Activated naive CD4-positive, alpha-beta T cell treated with Interleukin-2 at 50 U/mL for 16 hours (primary cell): ENCODE data around the gene KIAA0753.
A peak's percentile ranks its signal among the peaks of the same experiment; 100 is the strongest.

Experiments
- DNase-seq: peaks from one replicate; pipeline ENCODE4 v3.0.0-alpha.2; 2020

Gene KIAA0753

DNA sequence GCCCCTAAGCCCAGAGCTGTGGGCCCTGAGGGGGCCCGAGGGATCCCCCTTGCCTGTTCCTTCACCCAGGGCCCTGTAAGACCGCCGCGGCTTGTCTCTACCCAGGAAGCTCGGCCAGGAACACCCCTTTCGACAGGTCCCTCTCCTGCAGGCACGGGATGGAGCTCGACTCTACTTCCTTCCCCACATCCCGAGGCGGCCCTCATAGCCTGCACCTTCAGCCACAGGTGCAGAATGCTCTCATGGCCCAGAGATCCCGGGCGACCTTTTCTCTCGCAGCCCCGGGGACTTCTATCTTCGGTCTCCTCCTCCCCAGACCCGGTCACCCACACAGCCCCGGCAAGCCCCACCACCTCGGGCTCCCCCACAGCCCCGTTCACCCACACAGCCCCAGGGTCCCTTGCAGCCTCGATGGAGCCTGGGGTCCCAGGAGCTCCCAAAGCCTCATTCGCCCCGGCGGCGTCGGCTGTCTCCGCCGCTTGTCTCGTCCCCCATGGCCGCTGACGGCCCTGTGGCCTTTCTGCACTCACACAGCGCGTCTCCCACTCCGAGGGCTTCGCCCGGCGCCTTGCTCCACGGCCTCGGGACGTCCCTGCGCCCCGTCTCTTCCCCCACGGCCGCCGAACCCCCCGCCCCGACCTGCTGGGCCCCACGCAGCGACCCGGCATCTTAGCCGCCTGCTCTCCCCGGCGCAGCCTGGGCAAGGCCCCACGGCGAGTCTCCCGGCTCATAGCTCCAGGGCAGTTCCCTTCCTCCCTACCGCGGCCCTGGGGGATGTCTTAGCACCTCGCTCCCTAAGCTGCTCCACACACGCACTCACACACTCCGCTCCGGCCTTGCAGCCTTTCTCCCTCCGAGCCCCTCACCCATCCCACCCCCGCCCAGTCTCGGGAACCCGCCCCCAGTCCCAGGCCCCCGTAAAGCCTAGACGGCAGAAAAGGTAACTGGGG is 650 bp downstream of the KIAA0753 start:
- peak; percentile 47 for DNase-seq

DNA sequence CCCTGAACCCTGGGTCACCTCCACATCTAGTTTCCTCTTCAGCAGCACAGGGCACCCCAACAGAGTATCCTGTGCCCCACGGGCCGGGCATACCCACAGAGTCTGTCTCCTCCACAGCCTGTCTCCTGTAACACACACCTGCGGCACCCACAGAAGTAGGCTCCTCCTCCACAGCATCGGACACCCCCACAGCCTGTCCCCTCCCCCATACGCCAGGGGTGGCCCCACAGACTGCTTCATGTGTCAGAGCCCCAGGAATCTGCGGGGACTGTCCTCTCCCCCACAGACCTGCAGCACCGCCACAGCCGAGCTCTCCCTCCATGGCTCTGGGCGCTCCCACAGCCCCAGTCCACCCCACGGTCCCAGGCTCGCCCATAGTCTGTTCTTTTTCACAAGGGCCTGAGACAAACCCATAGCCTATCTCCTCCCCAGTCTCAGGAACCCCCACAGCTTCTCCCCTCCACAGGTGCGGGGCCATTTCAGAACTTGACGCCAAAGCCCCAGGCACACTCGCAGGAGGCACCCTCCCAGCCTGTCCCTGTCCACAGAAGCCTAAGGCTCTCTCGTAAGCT is 1.4 kb downstream of the KIAA0753 start:
- DNase-seq = no peak

DNA sequence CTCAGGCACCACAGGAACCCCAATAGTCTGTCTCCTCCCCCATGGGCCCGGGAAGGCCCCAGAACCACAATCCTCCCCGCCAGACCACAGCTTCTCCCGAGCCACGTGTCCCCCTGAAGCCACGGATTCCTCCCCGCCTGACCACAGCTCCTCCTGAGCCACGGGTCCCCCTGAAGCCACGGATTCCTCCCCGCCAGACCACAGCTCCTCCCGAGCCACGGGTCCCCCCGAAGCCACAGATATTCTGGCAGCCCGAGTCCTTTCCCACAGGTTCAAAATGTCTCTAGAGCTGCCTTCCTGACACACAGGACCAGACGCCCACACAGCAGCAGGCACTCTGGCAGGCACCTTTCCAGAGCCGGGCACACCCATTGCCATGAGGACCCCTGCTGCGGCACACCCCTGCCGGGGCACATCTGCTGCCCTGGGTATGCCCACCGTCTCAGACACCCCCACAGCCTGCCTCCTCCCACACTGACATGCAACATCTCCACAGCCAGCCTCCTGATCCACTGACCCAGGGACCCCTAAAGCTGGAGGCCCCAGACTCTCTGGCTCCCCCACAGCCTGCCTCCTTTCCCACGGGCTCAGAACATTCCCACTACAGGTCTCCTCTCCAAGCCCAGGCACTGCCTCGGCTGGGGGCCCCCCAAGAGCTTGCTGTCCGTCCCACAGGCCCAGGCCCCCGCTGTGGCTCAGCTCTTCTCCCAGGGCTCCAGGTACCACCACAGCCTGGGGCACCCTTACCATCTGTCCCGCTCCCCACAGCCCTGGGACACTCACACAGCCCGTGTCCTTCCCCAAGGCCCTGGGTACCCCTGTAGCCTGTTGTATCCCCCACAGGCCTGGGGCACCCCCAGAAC is 2.2 kb downstream of the KIAA0753 start:
- no peak for DNase-seq

DNA sequence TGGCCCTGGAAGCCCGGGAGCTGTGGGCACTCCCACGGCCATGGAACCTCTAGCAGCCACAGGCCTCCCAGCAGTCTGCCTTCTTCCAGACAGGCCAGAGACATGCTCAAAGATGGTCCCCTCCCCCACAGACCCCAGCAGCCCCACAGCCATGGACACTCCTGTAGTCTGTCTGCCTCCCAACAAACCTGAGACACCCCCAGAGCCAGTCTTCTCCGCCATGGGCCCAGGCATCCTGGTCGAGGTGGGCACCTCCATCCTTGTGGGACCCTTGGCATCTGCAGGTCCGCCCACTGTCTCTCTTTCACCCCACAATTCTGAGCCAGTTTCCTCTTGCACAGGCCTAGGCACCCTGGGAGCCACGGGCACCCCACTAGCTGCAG is 3.1 kb downstream of the KIAA0753 start:
- no peak for DNase-seq

DNA sequence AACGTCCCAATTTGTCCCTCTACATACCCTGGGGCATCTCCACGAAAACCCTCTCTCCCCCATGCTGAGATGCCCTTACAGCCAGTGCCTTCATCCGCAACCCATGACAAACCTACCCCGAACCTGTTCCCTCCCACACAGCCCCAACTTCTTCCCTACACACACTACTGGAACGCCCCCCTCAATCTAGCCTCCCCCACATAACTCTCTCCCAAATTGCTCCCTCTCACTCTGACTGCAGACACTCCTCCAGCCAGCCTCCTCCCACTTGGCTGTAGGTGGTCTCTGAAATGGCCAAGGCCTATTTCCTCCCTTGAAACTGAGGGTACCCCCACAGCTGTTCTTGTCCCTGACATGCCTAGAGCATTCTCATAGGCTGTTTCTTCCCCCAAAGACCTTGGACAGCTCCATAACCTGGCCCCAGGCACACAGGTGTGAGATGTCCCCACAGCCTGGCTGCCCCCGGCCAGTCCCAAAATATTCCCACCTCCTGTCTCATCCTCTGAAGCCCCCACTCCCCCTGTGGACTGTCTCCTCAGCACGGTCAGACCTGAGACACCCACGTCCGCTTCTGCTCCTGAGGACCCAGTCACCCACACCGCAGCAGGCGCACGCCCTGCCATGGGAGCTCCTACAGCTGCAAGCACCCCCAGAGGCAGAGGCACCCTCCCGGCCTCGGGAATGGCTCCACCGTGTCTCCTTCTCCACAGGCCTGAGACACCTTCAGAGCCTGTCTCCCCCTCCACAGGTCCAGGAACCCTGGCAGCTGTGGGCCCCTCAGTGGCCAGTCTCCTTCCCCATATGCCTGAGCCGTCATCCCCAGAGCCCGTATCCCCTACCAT is 3.7 kb downstream of the KIAA0753 start:
- no peak for DNase-seq

DNA sequence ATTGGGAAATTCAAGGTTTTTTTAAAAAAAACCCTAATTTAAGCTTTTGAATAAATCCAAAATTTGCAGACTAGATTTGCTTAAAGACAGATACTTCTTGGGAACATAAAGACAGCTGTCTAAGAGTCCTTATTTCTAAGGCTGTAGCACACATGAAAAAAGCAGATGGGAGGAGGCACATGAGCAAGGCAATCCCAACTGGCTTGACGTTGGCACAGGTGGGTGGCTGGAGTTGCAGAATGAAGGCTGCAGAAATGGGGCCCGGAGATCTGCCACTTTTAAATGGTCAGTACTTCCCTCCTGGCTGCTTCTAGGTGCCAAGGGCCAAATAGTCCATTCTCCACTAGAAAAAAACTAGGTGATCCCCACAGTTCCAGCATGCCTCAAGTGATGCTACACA is 4.4 kb downstream of the KIAA0753 start:
- no peak for DNase-seq

DNA sequence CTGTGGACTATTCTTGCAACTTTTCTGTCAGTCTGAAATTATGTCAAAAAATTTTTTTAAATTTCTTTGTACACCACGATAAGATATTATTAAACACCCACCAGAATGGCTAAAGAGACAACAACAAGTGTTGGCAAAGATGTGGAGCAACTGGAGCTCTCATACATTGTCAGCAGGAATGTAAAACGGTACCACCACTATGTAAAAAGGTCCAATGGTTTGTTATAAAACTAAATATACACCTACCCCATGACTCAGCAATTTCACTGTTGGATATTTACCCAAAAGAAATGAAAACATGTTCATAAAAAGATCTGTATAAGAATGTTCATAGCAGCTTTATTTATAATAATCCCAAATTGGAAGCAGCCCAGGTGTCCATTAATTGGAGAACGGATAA is 7.2 kb downstream of the KIAA0753 start:
- DNase-seq = no peak

DNA sequence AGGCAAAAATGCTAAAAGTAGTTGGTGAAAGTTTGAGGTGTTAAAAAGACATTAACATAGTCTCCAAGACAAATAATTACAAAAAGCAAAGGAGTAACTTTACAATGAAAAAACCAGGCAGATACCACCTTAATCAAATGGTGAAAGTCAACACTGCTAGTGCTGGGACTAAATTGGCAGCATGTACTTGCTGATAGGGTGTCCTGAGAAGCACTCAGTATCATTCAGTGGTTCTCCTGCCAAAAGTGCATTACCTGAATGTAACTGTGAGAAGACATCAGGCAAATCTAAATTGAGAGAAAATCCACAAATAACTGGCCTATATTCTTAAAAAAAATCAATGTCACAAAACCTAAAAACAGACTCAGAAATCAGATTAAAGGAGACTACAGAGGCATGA is 8.0 kb downstream of the KIAA0753 start:
- no peak for DNase-seq

DNA sequence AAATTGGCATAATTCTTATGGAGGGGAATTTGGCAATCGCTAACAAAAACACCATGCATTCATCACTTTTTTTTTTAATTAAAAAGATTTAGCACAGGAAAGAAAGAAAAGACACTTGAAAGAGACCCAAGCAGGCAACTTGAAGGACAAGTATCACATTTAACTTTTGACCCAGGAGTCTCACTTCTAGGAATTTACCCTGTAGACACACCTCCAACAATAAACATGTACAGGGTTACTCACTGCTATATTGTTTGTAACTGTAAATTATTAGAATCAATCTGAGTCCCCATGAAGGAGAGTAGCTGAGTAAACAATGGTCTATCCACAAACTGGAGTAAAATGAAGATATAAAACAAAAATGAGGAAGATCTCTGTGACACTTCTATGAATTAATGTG is 10.1 kb downstream of the KIAA0753 start:
- DNase-seq = no peak

DNA sequence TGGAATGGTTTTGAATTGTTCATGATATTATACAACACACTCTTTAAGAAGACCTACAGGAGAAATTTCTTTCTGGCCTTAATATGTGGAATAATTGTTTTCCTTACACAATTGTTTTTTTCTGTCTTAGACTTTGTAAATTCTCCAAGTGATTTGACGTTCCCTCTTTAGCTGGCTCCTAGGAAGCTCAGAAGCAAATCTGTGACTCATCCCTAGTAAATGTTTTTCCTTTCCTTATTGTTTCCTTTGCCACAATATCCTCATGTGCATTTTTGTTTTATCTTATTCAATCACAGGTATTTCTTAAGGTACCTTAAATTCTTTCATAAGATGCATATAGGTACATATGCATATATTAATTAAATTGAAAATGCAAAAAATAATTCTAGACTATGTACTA is 13.5 kb downstream of the KIAA0753 start:
- no peak for DNase-seq

DNA sequence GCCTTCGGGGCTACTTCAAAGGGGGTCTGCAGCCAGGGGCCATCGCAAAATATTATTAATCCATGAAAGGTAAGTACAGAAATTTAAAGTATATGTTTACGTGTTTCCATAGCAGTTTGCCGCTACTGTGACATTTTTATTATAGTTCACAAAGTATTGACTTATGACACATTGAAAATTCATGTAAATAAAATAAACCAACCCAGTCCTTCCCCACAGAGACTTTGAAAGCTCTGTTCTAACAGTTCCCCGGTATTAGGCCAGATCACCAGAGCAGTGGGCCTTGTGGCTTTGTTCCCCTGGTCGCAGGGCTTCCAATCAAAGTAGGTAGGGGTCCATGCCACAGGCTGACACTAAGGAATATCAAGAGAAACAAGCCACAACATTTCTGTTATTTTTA is 13.9 kb downstream of the KIAA0753 start:
- no peak for DNase-seq

DNA sequence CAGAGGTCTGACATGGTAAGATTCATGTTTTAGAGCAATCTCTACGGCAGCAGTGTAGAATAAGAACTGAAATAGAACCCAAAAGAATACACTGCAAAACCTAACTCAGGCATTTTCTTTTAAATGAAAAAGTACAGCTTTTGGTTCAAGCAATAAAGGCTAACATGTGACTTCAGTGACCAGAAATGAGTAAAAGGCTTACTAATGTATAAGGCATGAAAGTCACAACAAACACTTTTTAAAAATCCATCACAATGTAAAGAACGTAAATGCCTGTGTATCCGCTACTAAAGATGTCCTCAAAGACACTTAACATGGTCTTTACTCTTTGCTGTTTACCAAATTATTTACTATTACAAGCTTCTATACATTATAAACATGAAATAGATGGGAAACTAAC is 16.6 kb downstream of the KIAA0753 start:
- DNase-seq = no peak

DNA sequence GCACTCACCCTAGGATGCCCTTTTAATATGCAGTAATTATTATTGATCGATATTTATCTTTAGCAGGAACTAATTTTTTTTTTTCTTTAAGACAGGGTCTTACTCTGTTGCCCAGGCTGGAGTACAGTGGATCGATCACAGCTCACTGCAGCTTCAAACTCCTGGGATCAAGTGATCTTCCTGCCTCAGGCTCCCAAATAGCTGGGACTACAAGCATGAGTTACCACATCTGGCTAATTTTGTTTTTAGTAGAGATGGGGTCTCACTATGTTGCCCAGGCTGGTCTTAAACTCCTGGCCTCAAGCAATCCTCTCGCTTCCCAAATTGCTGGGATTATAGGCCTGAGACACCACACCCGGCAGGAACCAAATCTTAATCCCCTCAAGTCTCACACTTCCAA is 29.3 kb downstream of the KIAA0753 start:
- no peak for DNase-seq

DNA sequence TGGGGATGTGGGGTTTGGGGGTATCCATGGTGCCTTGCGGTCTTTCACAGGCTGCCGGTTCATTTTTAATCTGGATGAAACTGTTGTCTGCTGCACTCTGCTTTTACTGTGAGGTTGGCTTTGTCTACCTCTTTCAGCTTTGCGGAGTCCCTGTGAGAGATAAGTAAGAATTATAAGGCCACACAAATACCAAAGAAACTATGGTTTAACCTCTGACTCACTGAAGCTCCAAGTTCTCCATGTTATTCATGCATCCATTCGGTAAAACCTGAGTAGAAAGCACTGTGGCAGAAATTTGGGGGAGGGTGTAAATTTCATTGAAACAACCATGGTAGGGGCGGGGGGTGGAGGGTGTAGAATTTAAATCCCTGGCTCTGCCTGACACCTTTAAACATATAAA is 30.5 kb downstream of the KIAA0753 start:
- no peak for DNase-seq

DNA sequence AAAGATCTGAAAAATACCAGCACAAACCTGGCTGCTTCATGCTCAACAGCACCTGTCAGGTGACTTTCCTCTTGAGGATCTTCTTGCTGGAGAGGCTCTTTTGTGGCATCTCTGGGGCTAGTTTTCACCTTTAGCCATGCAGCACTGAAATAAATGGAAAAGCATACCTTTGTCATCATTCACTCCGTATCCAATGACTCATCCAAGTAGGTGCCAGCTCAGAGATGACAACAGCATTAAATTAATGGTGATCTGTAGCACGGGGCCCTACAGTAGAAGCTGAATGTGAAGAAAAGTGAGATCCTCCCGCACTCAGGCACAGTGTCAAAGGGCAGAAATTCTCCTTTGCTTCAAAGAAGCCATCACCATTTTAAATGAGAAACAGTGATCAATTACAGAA is 32.2 kb downstream of the KIAA0753 start:
- no peak for DNase-seq

DNA sequence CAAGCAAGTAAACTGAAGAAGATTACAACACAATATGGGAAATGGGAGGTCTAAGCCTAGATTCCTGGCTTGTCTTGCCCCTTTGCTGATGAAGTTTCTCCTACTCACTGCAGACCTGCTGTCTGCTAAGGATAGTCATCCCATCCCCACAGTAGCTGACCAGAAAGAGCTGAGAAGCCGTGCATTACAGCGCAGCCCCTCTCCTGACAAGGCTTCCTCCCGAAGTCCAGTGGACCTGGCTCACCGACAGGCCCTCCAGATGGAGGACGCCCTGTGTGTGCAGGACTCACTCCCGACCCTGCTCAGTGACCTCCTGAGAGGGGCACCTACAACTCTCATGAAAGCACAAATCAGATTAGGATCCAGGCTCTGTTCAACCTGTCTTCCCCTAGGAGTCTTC is 35.4 kb downstream of the KIAA0753 start:
- no peak for DNase-seq

DNA sequence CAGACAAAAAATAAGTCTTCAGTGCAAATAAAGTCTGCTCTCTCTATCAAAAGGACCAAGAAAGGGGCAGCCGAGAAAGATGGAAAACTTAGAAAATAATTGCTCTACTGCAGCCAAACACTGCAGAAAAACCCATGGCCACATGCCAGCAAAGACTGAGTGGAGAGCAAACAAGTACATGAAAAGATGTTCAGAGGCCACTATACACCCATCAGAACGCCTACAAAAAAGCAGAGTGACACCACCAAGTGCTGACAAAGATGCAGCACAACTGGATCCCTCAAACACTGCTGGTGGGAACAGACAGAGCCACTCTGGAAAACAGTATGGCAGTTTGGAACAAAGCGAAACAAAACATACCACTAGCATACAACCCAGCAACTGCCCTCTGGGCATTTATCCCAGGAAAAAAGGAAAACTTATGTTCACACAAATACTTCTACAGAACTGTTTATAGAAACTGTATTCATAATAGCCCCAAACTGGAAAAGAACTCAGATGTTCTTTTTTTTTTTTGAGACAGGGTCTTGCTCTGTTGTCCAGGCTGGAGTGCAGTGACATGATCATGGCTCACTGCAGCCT is 36.7 kb downstream of the KIAA0753 start:
- no peak for DNase-seq

DNA sequence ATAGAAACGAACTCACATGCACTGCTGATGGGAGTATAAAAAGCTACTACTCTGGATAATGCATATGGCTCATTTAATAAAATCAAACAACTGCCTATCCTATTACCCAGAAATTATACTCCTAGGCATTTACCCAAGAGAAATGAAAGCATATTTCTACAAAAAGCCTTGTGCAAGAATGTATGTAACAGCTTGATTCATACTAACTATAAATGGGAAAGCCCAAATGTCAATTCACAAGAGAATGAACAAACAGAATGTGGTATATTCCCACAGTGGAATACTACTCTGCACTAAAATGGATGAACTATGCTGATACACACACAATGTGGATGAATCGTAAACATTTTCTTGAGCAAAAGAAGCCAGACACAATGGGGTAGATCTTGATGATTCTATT is 38.4 kb downstream of the KIAA0753 start:
- DNase-seq = no peak

DNA sequence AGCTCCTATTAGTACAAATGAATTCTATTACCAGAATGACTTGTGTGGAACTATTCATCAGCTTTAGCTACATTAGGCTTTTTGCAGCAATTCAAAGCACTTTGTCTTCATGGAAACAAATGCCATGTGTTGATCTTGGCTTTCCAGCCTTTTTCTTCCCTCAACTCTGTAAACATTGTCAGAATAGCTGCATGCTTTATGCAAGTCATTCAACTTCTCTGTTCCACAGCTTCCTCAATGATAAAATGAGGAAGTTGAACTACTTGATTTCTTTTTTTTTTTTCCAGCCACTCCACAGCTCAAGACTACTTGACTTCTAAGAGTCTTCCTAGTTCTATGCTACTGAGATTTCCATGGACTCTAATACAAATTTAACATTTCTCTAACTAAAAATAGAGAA is 41.1 kb downstream of the KIAA0753 start:
- no peak for DNase-seq

DNA sequence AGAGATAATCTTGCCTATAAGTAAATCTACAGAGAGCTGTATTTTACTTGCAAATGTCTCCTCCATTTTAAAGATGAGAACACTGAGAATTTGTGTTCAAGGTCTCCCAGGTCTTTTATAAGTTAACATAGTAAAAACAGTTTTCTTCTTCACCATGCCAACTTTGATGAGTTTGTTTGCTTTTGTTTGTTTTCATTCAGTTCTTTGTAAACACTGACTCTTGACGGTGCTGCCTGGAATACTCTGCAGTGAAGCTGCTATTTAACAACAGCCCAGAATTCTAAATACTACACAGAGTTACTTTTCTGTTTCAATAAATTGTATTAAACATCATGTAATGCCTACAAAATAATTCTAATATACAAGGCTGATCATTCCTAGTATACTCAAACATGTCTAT is 42.8 kb downstream of the KIAA0753 start:
- no peak for DNase-seq

DNA sequence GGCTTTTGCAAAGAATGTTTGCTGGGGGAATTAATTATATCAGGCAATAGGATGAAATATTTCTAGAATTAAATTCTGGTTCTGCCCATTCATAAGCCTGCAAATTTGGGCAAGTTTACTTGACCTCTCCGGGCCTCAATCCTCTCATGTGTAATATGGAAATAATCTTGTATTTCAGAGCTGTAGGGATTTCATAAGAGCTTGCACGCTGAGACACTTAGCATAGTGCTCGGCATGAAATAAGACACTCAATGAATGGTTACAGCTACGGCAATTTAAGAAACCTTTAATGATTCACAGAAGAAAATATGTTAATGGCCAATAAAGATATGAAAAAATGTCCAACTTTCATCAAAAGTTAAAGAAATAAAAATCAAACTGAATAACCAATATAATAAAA is 43.6 kb downstream of the KIAA0753 start:
- DNase-seq = no peak

DNA sequence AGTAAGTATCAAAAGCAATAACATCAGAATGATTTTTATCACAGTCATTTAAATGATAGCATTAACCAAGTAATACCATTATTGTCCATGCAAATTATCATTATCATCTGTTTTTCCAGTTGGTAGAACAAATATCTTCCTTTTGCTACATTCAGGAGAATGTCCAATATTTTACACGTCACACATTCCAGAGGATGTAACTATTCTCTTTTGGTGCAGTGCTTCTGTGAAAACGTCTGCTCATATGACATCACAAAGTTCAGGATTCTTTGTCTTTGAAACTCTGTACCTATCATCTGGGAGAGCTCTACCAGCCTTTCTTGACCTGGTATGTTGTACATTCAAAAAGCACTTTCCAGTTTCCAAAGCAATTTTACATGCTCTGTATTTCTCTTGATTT is 44.0 kb downstream of the KIAA0753 start:
- no peak for DNase-seq
